ENCODE measurements around the gene ZNF362. TPM values are rescaled to one million over a fixed set of nuclear protein-coding genes. Genes with fewer than 3 reads are reported as not detected.

Gene ZNF362
- total RNA-seq, 1 donor from 2014 or later = 5.4 TPM

- DNase-seq (ENCODE audit: low read depth in 2 of 2) = no peak
These were observed 11.5 kb upstream of the ZNF362 start for GRCh38 chr1:33244809-33245186.

- no peak for DNase-seq (ENCODE audit: low read depth in 2 of 2)
These were observed 10.1 kb upstream of the ZNF362 start for GRCh38 chr1:33246171-33246570.

GRCh38 chr1:33247545-33247944, 8.7 kb upstream of the ZNF362 start:
- DNase-seq (ENCODE audit: low read depth in 2 of 2) = no peak

- DNase-seq (ENCODE audit: low read depth in 2 of 2) = no peak
These were observed 8.0 kb upstream of the ZNF362 start for GRCh38 chr1:33248244-33248643.

GRCh38 chr1:33249422-33249821, 6.9 kb upstream of the ZNF362 start:
- DNase-seq (ENCODE audit: low read depth in 2 of 2) = no peak

GRCh38 chr1:33250217-33250616, 6.1 kb upstream of the ZNF362 start:
- no peak for DNase-seq (ENCODE audit: low read depth in 2 of 2)

- no peak for DNase-seq (ENCODE audit: low read depth in 2 of 2)
These were observed 5.6 kb upstream of the ZNF362 start for GRCh38 chr1:33250724-33251123.

GRCh38 chr1:33254491-33254890, 1.8 kb upstream of the ZNF362 start:
- DNase-seq (ENCODE audit: low read depth in 2 of 2) = no peak

GRCh38 chr1:33255347-33256220, 708 bp upstream of the ZNF362 start:
- peak; percentile 54 to 63 for DNase-seq (ENCODE audit: low read depth in 2 of 2)

GRCh38 chr1:33256221-33256470, 146 bp upstream of the ZNF362 start:
- no peak for DNase-seq (ENCODE audit: low read depth in 2 of 2)

GRCh38 chr1:33257207-33257771, 997 bp downstream of the ZNF362 start:
- DNase-seq (ENCODE audit: low read depth in 2 of 2) = no peak

- DNase-seq (ENCODE audit: low read depth in 2 of 2) = peak in 1 of 2 donors; percentile 5
These were observed 1.8 kb downstream of the ZNF362 start for GRCh38 chr1:33257772-33258712.

- no peak for DNase-seq (ENCODE audit: low read depth in 2 of 2)
These were observed 2.5 kb downstream of the ZNF362 start for GRCh38 chr1:33258788-33259274.

GRCh38 chr1:33259879-33260278, 3.6 kb downstream of the ZNF362 start:
- no peak for DNase-seq (ENCODE audit: low read depth in 2 of 2)

GRCh38 chr1:33260439-33260838, 4.1 kb downstream of the ZNF362 start:
- DNase-seq (ENCODE audit: low read depth in 2 of 2) = no peak

GRCh38 chr1:33261344-33261743, 5.1 kb downstream of the ZNF362 start:
- no peak for DNase-seq (ENCODE audit: low read depth in 2 of 2)

- DNase-seq (ENCODE audit: low read depth in 2 of 2) = no peak
These were observed 7.7 kb downstream of the ZNF362 start for GRCh38 chr1:33263890-33264504.

- DNase-seq (ENCODE audit: low read depth in 2 of 2) = no peak
These were observed 9.7 kb downstream of the ZNF362 start for GRCh38 chr1:33265780-33266605.

- no peak for DNase-seq (ENCODE audit: low read depth in 2 of 2)
These were observed 10.5 kb downstream of the ZNF362 start for GRCh38 chr1:33266766-33267165.

- DNase-seq (ENCODE audit: low read depth in 2 of 2) = peak in 1 of 2 donors; percentile 32
These were observed 11.3 kb downstream of the ZNF362 start for GRCh38 chr1:33267468-33268205.

Data from dermis microvascular lymphatic vessel endothelial cell (primary cell).